H1 (cell line): Measurements from ENCODE around the gene GDPD5. TPM values are rescaled to one million over a fixed set of nuclear protein-coding genes. Genes with fewer than 3 reads are reported as not detected.
A peak's percentile ranks its signal among the peaks of the same experiment; 100 is the strongest.

Source experiments
- CTCF ChIA-PET: fragments of 300-600 bp; sonication (Branson Sonifier 250); formaldehyde crosslinking; loops from one replicate; lab custom pipeline; 2021; ENCODE audit not compliant: partially characterized antibody; lab: Charles Lee
- POLR2A ChIA-PET: fragments of 300-600 bp; sonication (Branson Sonifier 250); formaldehyde crosslinking; loops from one replicate; lab custom pipeline; 2021; ENCODE audit warnings: inconsistent platforms; ENCODE audit not compliant: partially characterized antibody; lab: Charles Lee
- DNase-seq, 2 experiments: peaks; one replicate each; pipeline versions ENCODE4 v3.0.0 to v3.0.0-alpha.2; 2010 to 2022; ENCODE audit warnings: low spot score in 2 of 2, low read depth in 1 of 2, mixed read lengths in 1 of 2
- FAIRE-seq: peaks from 2 replicates; lab custom pipeline; 2011; peaks lifted over from hg19 to GRCh38; lab: Jason Lieb, UNC
- H2AFZ ChIP-seq: 2 replicates; pipeline ENCODE4 v1.8.1; 2012; ENCODE audit warnings: low read length, inconsistent platforms
- H2AK5ac ChIP-seq: 2 replicates; pipeline ENCODE4 v1.6.1; 2013; ENCODE audit warnings: low read depth, low read length
- H2BK120ac ChIP-seq: replicated peaks from 2 replicates; pipeline ENCODE3; 2013; ENCODE audit warnings: low read depth, low read length, inconsistent platforms
- H2BK12ac ChIP-seq: 2 replicates; pipeline ENCODE4 v1.6.1; 2013; ENCODE audit warnings: low read depth, low read length
- H2BK15ac ChIP-seq: 2 replicates; pipeline ENCODE4 v1.6.1; 2013; ENCODE audit warnings: low read length
- H2BK20ac ChIP-seq: 2 replicates; pipeline ENCODE4 v1.6.1; 2013; ENCODE audit warnings: low read length
- H2BK5ac ChIP-seq: 2 replicates; pipeline ENCODE4 v1.6.1; 2013; ENCODE audit warnings: low read depth, low read length
- H3K14ac ChIP-seq: 2 replicates; pipeline ENCODE4 v1.6.1; 2013; ENCODE audit warnings: inconsistent platforms; ENCODE audit not compliant: insufficient read length
- H3K18ac ChIP-seq: 2 replicates; pipeline ENCODE4 v1.6.1; 2013; ENCODE audit warnings: low read length; ENCODE audit errors: extremely low read depth
- H3K23ac ChIP-seq: 2 replicates; pipeline ENCODE4 v1.6.1; 2013; ENCODE audit warnings: inconsistent platforms; ENCODE audit not compliant: insufficient read length
- H3K23me2 ChIP-seq: 2 replicates; pipeline ENCODE4 v1.6.1; 2013; ENCODE audit warnings: low read depth, low read length
- H3K27ac ChIP-seq: 2 replicates; pipeline ENCODE4 v1.6.1; 2011; ENCODE audit warnings: low read depth, low read length, inconsistent platforms
- H3K27me3 ChIP-seq, 4 experiments: replicated peaks in 1 of 4; 1 replicate in 1 of 4; 2 replicates in 3 of 4; pipeline versions ENCODE4 v1.6.1 to v1.8.1; 2011 to 2013; ENCODE audit warnings: low read length in 3 of 4, mild to moderate bottlenecking in 3 of 4, inconsistent platforms in 2 of 4, mixed read lengths in 2 of 4, moderate library complexity in 1 of 4; ENCODE audit not compliant: control insufficient read depth in 3 of 4, insufficient read depth in 3 of 4; ENCODE audit errors: extremely low read depth in 1 of 4
- H3K36me3 ChIP-seq, 4 experiments: 2 replicates each; pipeline versions ENCODE4 v1.6.1 to v1.8.1; 2011 to 2013; ENCODE audit warnings: mild to moderate bottlenecking in 4 of 4, low read length in 3 of 4, moderate library complexity in 2 of 4, control low read depth in 1 of 4, inconsistent platforms in 1 of 4; ENCODE audit not compliant: insufficient read depth in 4 of 4, control insufficient read depth in 2 of 4
- H3K4ac ChIP-seq: replicated peaks from 2 replicates; pipeline ENCODE3; 2013; ENCODE audit warnings: low read length, low read depth, mixed read lengths, inconsistent platforms; ENCODE audit not compliant: insufficient read length
- H3K4me1 ChIP-seq, 4 experiments: replicated peaks in 1 of 4; 1 replicate in 1 of 4; 2 replicates in 3 of 4; pipeline versions ENCODE4 v1.6.1 to v1.8.1; 2011 to 2013; ENCODE audit warnings: low read length in 3 of 4, inconsistent platforms in 2 of 4, mixed read lengths in 1 of 4; ENCODE audit not compliant: insufficient read depth in 4 of 4, control insufficient read depth in 3 of 4
- H3K4me2 ChIP-seq, 2 experiments: 2 replicates each; pipeline versions ENCODE4 v1.6.1 to v1.8.1; 2011 to 2013; ENCODE audit warnings: low read depth in 2 of 2, low read length in 2 of 2, control low read depth in 1 of 2, inconsistent platforms in 1 of 2, mild to moderate bottlenecking in 1 of 2; ENCODE audit not compliant: insufficient read depth in 1 of 2
- H3K4me3 ChIP-seq, 4 experiments: fragments of 200-600, 300-600 bp in 1 of 4; sonication (generic), shearing (Covaris generic), sonication (Bioruptor Twin) in 1 of 4; 2 replicates each; pipeline versions ENCODE4 v1.5.1 to v1.8.1; 2011 to 2016; ENCODE audit warnings: low read length in 4 of 4, low read depth in 3 of 4, control low read depth in 2 of 4, inconsistent platforms in 2 of 4, mild to moderate bottlenecking in 2 of 4, mixed read lengths in 1 of 4, moderate library complexity in 1 of 4; ENCODE audit not compliant: insufficient read depth in 2 of 4; ENCODE audit errors: extremely low read depth in 1 of 4
- H3K56ac ChIP-seq: replicated peaks from 2 replicates; pipeline ENCODE3; 2013; ENCODE audit warnings: low read depth, mild to moderate bottlenecking, mixed read lengths, low read length, inconsistent platforms; ENCODE audit not compliant: insufficient read length
- H3K79me1 ChIP-seq: 2 replicates; pipeline ENCODE4 v1.6.1; 2013; ENCODE audit warnings: low read depth, low read length, control low read depth
- H3K79me2 ChIP-seq, 2 experiments: 2 replicates each; pipeline versions ENCODE4 v1.6.1 to v1.8.1; 2012 to 2013; ENCODE audit warnings: low read length in 2 of 2, mild to moderate bottlenecking in 2 of 2, inconsistent platforms in 1 of 2; ENCODE audit not compliant: insufficient read depth in 2 of 2, control insufficient read depth in 1 of 2
- H3K9ac ChIP-seq, 4 experiments: replicated peaks in 1 of 4; 1 replicate in 1 of 4; 2 replicates in 3 of 4; pipeline versions ENCODE4 v1.6.1 to v1.8.1; 2011 to 2013; ENCODE audit warnings: low read depth in 3 of 4, low read length in 3 of 4, control low read depth in 2 of 4, mild to moderate bottlenecking in 2 of 4, moderate library complexity in 2 of 4, inconsistent platforms in 1 of 4; ENCODE audit errors: extremely low read depth in 1 of 4
- H3K9me3 ChIP-seq, 2 experiments: 2 replicates each; pipeline versions ENCODE4 v1.6.1 to v1.8.1; 2012 to 2013; ENCODE audit warnings: mild to moderate bottlenecking in 2 of 2, moderate library complexity in 2 of 2, control low read depth in 1 of 2, inconsistent platforms in 1 of 2, low read depth in 1 of 2, low read length in 1 of 2, mixed read lengths in 1 of 2; ENCODE audit not compliant: insufficient read depth in 2 of 2
- H4K20me1 ChIP-seq, 2 experiments: replicated peaks in 1 of 2; 2 replicates each; pipeline versions ENCODE3 to v1.8.1; 2011 to 2013; ENCODE audit warnings: inconsistent platforms in 2 of 2, low read length in 2 of 2, mild to moderate bottlenecking in 1 of 2; ENCODE audit not compliant: insufficient read depth in 2 of 2, control insufficient read depth in 1 of 2
- H4K5ac ChIP-seq: 2 replicates; pipeline ENCODE4 v1.6.1; 2013; ENCODE audit warnings: low read length, low read depth, mixed read lengths, inconsistent platforms; ENCODE audit not compliant: insufficient read length
- H4K8ac ChIP-seq: 2 replicates; pipeline ENCODE4 v1.8.0; 2013; ENCODE audit warnings: mild to moderate bottlenecking, moderate library complexity, low read length, inconsistent platforms; ENCODE audit not compliant: insufficient read depth; ENCODE audit errors: extremely low read depth
- H4K91ac ChIP-seq: replicated peaks from 2 replicates; pipeline ENCODE3; 2013; ENCODE audit warnings: low read length, mixed read lengths, inconsistent platforms; ENCODE audit not compliant: insufficient read length
- CHD1 ChIP-seq: IDR thresholded peaks from 2 replicates; pipeline ENCODE4 v1.6.1; 2012; ENCODE audit warnings: low read depth, low read length, improper control_type of control experiment
- PHF8 ChIP-seq: fragments of 200-600 bp; sonication (generic); conservative IDR thresholded peaks from 2 replicates; pipeline ENCODE4 v1.7.1; 2012; ENCODE audit warnings: low read depth, mild to moderate bottlenecking, inconsistent platforms, low read length, moderate library complexity
- POLR2A ChIP-seq, 2 experiments: IDR thresholded peaks; 1 replicate in 1 of 2; 2 replicates in 1 of 2; pipeline ENCODE4 v1.6.1; 2011; ENCODE audit warnings: low read depth in 2 of 2, low read length in 2 of 2, mild to moderate bottlenecking in 2 of 2; ENCODE audit errors: control extremely low read depth in 1 of 2
- RFX5 ChIP-seq: IDR thresholded peaks from 2 replicates; pipeline ENCODE4 v1.6.1; 2011; ENCODE audit warnings: low read depth, low read length, improper control_type of control experiment, borderline replicate concordance
- SUZ12 ChIP-seq: fragments of 200-600 bp; sonication (generic); IDR thresholded peaks from 2 replicates; pipeline ENCODE4 v1.6.1; 2012; ENCODE audit warnings: mild to moderate bottlenecking, inconsistent platforms, low read length, moderate library complexity, mixed read lengths
- WGBS, 2 experiments: shearing (Covaris generic) in 1 of 2; methylation state at CpG; one replicate each; pipeline versions ENCODE4 v1.1.6 to v1.1.7; 2013 to 2015; ENCODE audit warnings: low lambda C conversion rate in 2 of 2, mixed read lengths in 2 of 2, inconsistent platforms in 1 of 2, low coverage in 1 of 2, missing lambda C conversion rate in 1 of 2; ENCODE audit not compliant: insufficient replicate concordance in 2 of 2, insufficient coverage in 1 of 2, insufficient read length in 1 of 2; ENCODE audit errors: extremely low coverage in 1 of 2, missing lambda C conversion rate in 1 of 2; 5-methylcytosine and 5-hydroxymethylcytosine counted together
- polyA plus RNA-seq, 7 experiments: library from polyadenylated mRNA; depleted of rRNA in 3 of 7; stranded (reverse) in 5 of 7; unstranded in 2 of 7; fragments of >200 nt in 5 of 7; fragments of 200-250 nt in 2 of 7; gene quantifications; 1 replicate in 5 of 7; 2 replicates in 1 of 7; 4 replicates in 1 of 7; pipeline versions ENCODE4 v1.2.1 to v1.2.3, GENCODE V29; 2011 to 2013; ENCODE audit warnings: missing spikeins in 2 of 7, mixed read lengths in 2 of 7
- total RNA-seq: library from RNA; stranded (reverse); fragmentation: NEBNext Ultra II Directional; extraction: Animal tissue kit (Norgen Biotek cat#: 25700); gene quantifications from 2 replicates; pipeline ENCODE4 v1.2.1, GENCODE V29; 2021

The GDPD5 gene
- total and polyA plus RNA-seq, 2 of the 8 experiments (the other 6 are each of a cell fraction or from before 2014, with no cell fraction given) = 7.8 to 8.6 TPM

GRCh38 chr11:75557666-75558494, 32.1 kb upstream of the GDPD5 start:
- DNase-seq (no peak), FAIRE-seq (no peak)
- Histone ChIP-seq H4K20me1 (no peaks in the 10 kb centered on the region), H2BK20ac (peak overlapping the region; percentile 98; the same call in 1 of the 2 replicates), H4K5ac (no peak overlapping the region), H3K18ac (peak overlapping the region; percentile 93), H2AFZ (no peak overlapping the region), H3K23ac (no peak overlapping the region), H3K79me2 (peaks cover 0 to 11% of the 10 kb centered on the region in 2 experiments; a peak in 2 of 4 replicates), H4K8ac (no peak overlapping the region), H3K4me3 (no peak overlapping the region), H3K9ac (no peak overlapping the region), H2BK15ac (peak overlapping the region; percentile 100), H3K79me1 (no peaks in the 10 kb centered on the region), H2BK5ac (peak overlapping the region; percentile 71; the same call in 1 of the 2 replicates), H3K4me1 (peaks cover 3 to 36% (median 28%) of the 10 kb centered on the region in 4 experiments), H3K4me2 (no peak overlapping the region; a peak in 1 of 4 replicates), H3K27me3 (no peaks in the 10 kb centered on the region), H2BK120ac (no peak overlapping the region), H3K27ac (no peak overlapping the region), H3K14ac (no peak overlapping the region), H3K4ac (no peak overlapping the region), H3K9me3 (no peaks in the 10 kb centered on the region), H4K91ac (peak overlapping the region; percentile 71), H3K36me3 (no peaks in the 10 kb centered on the region), H3K23me2 (peaks cover 4% of the 10 kb centered on the region), H3K56ac (no peak overlapping the region), H2AK5ac (peak overlapping the region; percentile 94; the same call in 1 of the 2 replicates), H2BK12ac (peak overlapping the region; percentile 94)
- ChIA-PET CTCF (interaction anchor here (0.7 to 16.9 kb wide), 6 partner anchors 8 to 229 kb away, joined by 3 to 344 read pairs (median 7); no protein-coding TSS in a partner anchor), POLR2A (interaction anchor here (0.6 to 35.1 kb wide), 6 partner anchors 5 to 568 kb away, joined by 3 to 1120 read pairs (median 4); partner anchors contain the start of gene SERPINH1)
- TF ChIP-seq SUZ12 (no peak), PHF8 (no peak), POLR2A (IDR thresholded peaks at IDR 0.05; ENCODE audit: control extremely low read depth in 1 of 2, low read depth in 2 of 2, low read length in 2 of 2) (no peak), CHD1 (no peak), RFX5 (no peak)
- WGBS, 2 experiments = 81% methylated on average over 16 of the region's 17 CpGs; no CpG with 5 or more reads in 1 of the 2 experiments
